ENCODE data around the gene ELL2. TPM values are rescaled to one million over a fixed set of nuclear protein-coding genes. Genes with fewer than 3 reads are reported as not detected.

ELL2 gene
- polyA plus RNA-seq, 1 donor from 2014 or later, result 1.4 TPM

DNA sequence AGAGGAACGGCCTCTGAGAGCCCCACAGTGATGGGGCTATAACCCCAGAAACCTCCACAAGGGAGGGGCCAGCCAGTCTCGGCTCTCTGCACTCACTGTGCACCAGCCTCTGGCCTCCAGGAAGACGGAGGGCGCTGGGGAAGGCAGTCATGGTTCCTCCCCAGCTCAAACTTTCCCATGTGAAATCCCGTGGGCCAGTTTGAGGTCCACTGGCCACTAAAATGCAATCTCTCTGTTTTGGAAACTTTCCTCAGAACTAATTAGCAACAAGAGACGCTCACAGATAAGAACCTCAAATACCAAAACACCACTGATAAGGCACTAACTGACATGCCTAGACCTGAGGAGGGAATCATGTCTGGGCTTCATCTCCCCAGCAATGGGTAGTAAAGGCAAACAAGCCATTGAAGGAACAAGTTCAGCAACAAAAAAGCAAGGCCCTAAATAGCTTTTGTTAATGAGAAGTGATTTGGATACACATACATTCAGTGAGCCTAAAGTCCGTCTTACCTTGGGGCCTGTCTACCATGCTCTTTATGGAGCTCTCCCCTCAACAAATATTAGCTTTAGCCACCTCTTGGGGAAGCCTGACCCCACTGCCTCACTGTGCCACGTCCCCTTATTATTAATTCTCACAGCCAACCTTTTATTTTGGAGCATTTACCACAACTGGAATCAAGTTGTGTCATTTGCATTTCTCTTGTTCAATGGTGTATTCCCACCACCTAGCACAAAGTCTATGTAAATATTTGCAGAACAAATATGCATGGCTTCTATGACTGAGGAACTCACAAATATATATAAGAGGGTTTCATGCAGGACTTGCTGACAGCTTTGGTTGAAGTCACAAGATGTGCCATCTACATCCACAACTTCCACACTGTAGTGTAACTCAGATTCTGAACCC is 83.0 kb downstream of the ELL2 start:
- Histone ChIP-seq H3K36me3 (ENCODE audit: insufficient read depth, low read length) (no peaks in the 10 kb centered on the region), H3K27ac (ENCODE audit: low read length) (no peak overlapping the region), H4K20me1 (ENCODE audit: insufficient read depth) (no peaks in the 10 kb centered on the region), H2AFZ (ENCODE audit: low read depth, low read length) (no peak overlapping the region), H3K4me3 (ENCODE audit: low read length) (no peak overlapping the region), H3K9me2 (ENCODE audit: insufficient read depth, low read length) (no peaks in the 10 kb centered on the region), H3K79me2 (replicated peaks; ENCODE audit: insufficient read depth, low read length) (no peaks in the 10 kb centered on the region), H3F3A (ENCODE audit: insufficient read depth, low read length, poor library complexity, severe bottlenecking) (no peaks in the 10 kb centered on the region), H3K9ac (ENCODE audit: low read length) (no peak overlapping the region), H3K4me2 (ENCODE audit: low read length) (no peak overlapping the region), H3K27me3 (ENCODE audit: insufficient read depth, low read depth, low read length) (no peaks in the 10 kb centered on the region), H3K9me3 (ENCODE audit: low read length) (no peaks in the 10 kb centered on the region)
- no peak for TF ChIP-seq SMC3 (conservative IDR thresholded peaks at IDR 0.05; ENCODE audit: poor library complexity)
- TF ChIP-seq, protein P1, sequence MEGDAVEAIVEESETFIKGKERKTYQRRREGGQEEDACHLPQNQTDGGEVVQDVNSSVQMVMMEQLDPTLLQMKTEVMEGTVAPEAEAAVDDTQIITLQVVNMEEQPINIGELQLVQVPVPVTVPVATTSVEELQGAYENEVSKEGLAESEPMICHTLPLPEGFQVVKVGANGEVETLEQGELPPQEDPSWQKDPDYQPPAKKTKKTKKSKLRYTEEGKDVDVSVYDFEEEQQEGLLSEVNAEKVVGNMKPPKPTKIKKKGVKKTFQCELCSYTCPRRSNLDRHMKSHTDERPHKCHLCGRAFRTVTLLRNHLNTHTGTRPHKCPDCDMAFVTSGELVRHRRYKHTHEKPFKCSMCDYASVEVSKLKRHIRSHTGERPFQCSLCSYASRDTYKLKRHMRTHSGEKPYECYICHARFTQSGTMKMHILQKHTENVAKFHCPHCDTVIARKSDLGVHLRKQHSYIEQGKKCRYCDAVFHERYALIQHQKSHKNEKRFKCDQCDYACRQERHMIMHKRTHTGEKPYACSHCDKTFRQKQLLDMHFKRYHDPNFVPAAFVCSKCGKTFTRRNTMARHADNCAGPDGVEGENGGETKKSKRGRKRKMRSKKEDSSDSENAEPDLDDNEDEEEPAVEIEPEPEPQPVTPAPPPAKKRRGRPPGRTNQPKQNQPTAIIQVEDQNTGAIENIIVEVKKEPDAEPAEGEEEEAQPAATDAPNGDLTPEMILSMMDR (IDR thresholded peaks at IDR 0.05; ENCODE audit: poor library complexity, severe bottlenecking), result no peak
- TF ChIP-seq EP300 (conservative IDR thresholded peaks at IDR 0.05; ENCODE audit: poor library complexity, severe bottlenecking), result no peak
- TF ChIP-seq RAD21 (conservative IDR thresholded peaks at IDR 0.05), result no peak
- no peak for TF ChIP-seq MXI1 (conservative IDR thresholded peaks at IDR 0.05; ENCODE audit: poor library complexity, severe bottlenecking)
- TF ChIP-seq, protein P2, sequence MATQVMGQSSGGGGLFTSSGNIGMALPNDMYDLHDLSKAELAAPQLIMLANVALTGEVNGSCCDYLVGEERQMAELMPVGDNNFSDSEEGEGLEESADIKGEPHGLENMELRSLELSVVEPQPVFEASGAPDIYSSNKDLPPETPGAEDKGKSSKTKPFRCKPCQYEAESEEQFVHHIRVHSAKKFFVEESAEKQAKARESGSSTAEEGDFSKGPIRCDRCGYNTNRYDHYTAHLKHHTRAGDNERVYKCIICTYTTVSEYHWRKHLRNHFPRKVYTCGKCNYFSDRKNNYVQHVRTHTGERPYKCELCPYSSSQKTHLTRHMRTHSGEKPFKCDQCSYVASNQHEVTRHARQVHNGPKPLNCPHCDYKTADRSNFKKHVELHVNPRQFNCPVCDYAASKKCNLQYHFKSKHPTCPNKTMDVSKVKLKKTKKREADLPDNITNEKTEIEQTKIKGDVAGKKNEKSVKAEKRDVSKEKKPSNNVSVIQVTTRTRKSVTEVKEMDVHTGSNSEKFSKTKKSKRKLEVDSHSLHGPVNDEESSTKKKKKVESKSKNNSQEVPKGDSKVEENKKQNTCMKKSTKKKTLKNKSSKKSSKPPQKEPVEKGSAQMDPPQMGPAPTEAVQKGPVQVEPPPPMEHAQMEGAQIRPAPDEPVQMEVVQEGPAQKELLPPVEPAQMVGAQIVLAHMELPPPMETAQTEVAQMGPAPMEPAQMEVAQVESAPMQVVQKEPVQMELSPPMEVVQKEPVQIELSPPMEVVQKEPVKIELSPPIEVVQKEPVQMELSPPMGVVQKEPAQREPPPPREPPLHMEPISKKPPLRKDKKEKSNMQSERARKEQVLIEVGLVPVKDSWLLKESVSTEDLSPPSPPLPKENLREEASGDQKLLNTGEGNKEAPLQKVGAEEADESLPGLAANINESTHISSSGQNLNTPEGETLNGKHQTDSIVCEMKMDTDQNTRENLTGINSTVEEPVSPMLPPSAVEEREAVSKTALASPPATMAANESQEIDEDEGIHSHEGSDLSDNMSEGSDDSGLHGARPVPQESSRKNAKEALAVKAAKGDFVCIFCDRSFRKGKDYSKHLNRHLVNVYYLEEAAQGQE (IDR thresholded peaks at IDR 0.05; ENCODE audit: borderline replicate concordance), result no peak
- no peak for TF ChIP-seq POLR2AphosphoS5 (IDR thresholded peaks at IDR 0.05)
- TF ChIP-seq EZH2 (IDR thresholded peaks at IDR 0.05; ENCODE audit: borderline replicate concordance, insufficient read depth, low read length, poor library complexity, severe bottlenecking), result no peak
- TF ChIP-seq TAF1 (IDR thresholded peaks at IDR 0.05; ENCODE audit: low read depth), result no peak

DNA sequence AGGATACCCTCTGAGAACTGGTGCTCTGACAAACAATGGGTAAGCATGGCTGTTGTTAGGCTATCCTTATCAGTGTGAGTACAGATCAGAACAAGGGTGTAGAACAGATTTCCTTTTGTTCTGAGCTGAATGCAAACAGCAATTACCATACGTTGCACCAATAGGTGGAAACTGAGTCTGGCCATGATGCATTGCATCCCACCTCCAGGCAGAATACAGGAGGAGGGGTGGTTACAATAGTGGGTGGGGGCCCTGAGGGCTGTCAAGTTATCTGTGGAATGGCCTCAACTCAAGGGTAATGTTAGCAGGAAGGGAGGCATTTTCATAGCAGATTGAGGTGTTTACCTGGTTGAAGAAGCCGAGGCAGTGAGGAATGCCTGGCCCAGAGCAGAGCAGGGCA is 84.9 kb downstream of the ELL2 start:
- no peak overlapping the region for H3K9ac ChIP-seq (ENCODE audit: low read length)
- no peaks in the 10 kb centered on the region for H3K36me3 ChIP-seq (ENCODE audit: insufficient read depth, low read length)
- TF ChIP-seq TAF1 (IDR thresholded peaks at IDR 0.05; ENCODE audit: low read depth) (no peak), RAD21 (conservative IDR thresholded peaks at IDR 0.05) (no peak), SMC3 (conservative IDR thresholded peaks at IDR 0.05; ENCODE audit: poor library complexity) (no peak), MXI1 (conservative IDR thresholded peaks at IDR 0.05; ENCODE audit: poor library complexity, severe bottlenecking) (no peak), EZH2 (IDR thresholded peaks at IDR 0.05; ENCODE audit: borderline replicate concordance, insufficient read depth, low read length, poor library complexity, severe bottlenecking) (no peak), EP300 (conservative IDR thresholded peaks at IDR 0.05; ENCODE audit: poor library complexity, severe bottlenecking) (no peak), POLR2AphosphoS5 (IDR thresholded peaks at IDR 0.05) (no peak)
- TF ChIP-seq, protein P2 (IDR thresholded peaks at IDR 0.05; ENCODE audit: borderline replicate concordance), result no peak
- TF ChIP-seq, protein P1 (IDR thresholded peaks at IDR 0.05; ENCODE audit: poor library complexity, severe bottlenecking), result no peak
- no peaks in the 10 kb centered on the region for H3F3A ChIP-seq (ENCODE audit: insufficient read depth, low read length, poor library complexity, severe bottlenecking)
- H3K27me3 ChIP-seq (ENCODE audit: insufficient read depth, low read depth, low read length), result no peaks in the 10 kb centered on the region
- no peak overlapping the region for H3K4me2 ChIP-seq (ENCODE audit: low read length)
- H3K9me2 ChIP-seq (ENCODE audit: insufficient read depth, low read length), result no peaks in the 10 kb centered on the region
- H3K27ac ChIP-seq (ENCODE audit: low read length), result no peak overlapping the region
- H3K9me3 ChIP-seq (ENCODE audit: low read length), result no peaks in the 10 kb centered on the region
- no peak overlapping the region for H3K4me3 ChIP-seq (ENCODE audit: low read length)
- H2AFZ ChIP-seq (ENCODE audit: low read depth, low read length), result no peak overlapping the region
- no peaks in the 10 kb centered on the region for H4K20me1 ChIP-seq (ENCODE audit: insufficient read depth)
- H3K79me2 ChIP-seq (replicated peaks; ENCODE audit: insufficient read depth, low read length), result no peaks in the 10 kb centered on the region

Measured in neural cell (in vitro differentiated cells).